ENCODE data around the gene ZNF44. TPM values are rescaled to one million over a fixed set of nuclear protein-coding genes. Genes with fewer than 3 reads are reported as not detected.

The ZNF44 gene
- total RNA-seq (2021) (4.8 to 7.6 TPM (median 6.4 TPM) in 3 replicates), Bru-seq, nascent RNA (percentile 73 among the genes with signal in this experiment)
- long read RNA-seq, experiment 1, transcript ZNF44-202 (4 exons, 2,119 nt), result major isoform, 5 of 18 reads
- long read RNA-seq, experiment 1, partial matches to known transcripts, result 3 of 18 reads
- long read RNA-seq, experiment 1, other reads (novel, unspliced or antisense), result 8 of 18 reads
- long read RNA-seq, experiment 2, partial matches to known transcripts, result 0 of 2 reads
- long read RNA-seq, experiment 2, other reads (novel, unspliced or antisense), result 2 of 2 reads
- long read RNA-seq, experiment 3, transcript ZNF44-202 (4 exons, 2,119 nt), result major isoform, 7 of 14 reads
- long read RNA-seq, experiment 3, partial matches to known transcripts, result 1 of 14 reads
- long read RNA-seq, experiment 3, other reads (novel, unspliced or antisense), result 5 of 14 reads

DNA sequence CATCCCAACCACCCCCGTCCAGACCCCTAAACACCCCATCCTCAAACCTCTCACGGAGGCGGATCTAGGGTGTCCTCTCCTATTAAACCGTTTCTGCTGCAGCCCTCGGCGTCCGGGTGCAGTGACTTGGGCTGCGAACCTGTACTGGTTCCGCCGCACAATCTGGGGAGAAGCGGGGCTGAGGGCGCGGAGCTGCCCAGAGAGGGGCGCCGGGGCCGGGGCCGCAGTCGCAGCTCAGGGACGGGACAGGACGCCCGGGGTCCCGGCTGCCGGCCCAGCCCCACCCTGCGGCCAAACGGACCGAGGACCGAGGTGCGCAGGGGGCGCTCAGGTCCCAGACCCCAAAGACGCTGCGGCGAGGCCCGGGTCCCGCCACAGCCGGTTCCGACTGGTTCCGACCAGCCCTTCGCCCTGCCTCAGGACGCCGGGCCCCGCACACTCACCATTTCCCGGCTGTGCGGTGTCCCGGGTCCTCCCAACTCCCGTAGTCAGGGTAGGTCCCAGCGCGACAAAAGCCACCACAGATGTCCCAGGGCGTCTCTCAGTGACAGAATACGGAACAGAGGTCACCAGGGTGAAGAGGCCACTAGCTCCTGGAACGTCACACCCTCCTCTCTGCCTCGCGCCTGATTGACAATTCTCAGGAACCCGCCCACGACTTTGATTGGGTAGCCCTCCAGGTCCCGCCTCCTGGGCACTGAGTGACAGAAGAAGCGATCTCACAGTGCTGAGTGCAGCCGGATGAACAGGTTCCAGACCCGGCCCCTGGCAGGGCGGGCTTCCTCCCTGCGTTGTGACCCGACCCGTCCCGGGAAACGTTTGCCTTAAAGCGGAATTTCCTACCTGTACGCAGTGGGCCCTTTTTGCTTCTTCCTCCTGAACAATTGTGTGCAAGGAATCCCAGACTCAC is at the start of gene ZNF44:
TSS of gene ZNF44 (minus strand) at position 635 of the 910 bp plus-strand sequence. CDS start at position 446, 189 bp downstream.
- peak; percentile 98 for DNase-seq (ENCODE audit: low spot score)
- Mint-ChIP-seq H3K4me1 (peaks cover 24% of the 10 kb centered on the region), H3K27ac (peak within 1 kb of the TSS; percentile 97), H3K4me3 (peak within 1 kb of the TSS; percentile 97), H3K36me3 (peaks cover 5% of the 10 kb centered on the region; the same call in 1 of the 2 replicates), H3K9me3 (no peaks in the 10 kb centered on the region), H3K27me3 (ENCODE audit: low read depth) (no peaks in the 10 kb centered on the region)
- TF ChIP-seq, protein P1, sequence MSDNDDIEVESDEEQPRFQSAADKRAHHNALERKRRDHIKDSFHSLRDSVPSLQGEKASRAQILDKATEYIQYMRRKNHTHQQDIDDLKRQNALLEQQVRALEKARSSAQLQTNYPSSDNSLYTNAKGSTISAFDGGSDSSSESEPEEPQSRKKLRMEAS (CRISPR knock-in tag; IDR thresholded peaks at IDR 0.05), result peak; percentile 54; the same call in 1 of the 2 replicates
- TF ChIP-seq SP1 (CRISPR knock-in tag; conservative IDR thresholded peaks at IDR 0.05) (peak; percentile 86), E2F5 (CRISPR knock-in tag; IDR thresholded peaks at IDR 0.05) (peak; percentile 25; the same call in 1 of the 2 replicates), MLX (CRISPR knock-in tag; IDR thresholded peaks at IDR 0.05) (no peak), NFYB (CRISPR knock-in tag; conservative IDR thresholded peaks at IDR 0.05; ENCODE audit: low read depth) (peak; percentile 93), ELF4 (CRISPR knock-in tag; IDR thresholded peaks at IDR 0.05; ENCODE audit: low read depth) (0 out of 2 replicates have a peak, but pooled peaks have one; percentile 51), ZNF532 (CRISPR knock-in tag; IDR thresholded peaks at IDR 0.05; ENCODE audit: borderline replicate concordance) (no peak), HMGXB4 (CRISPR knock-in tag; IDR thresholded peaks at IDR 0.05) (peak; percentile 82), FOXP1 (CRISPR knock-in tag; IDR thresholded peaks at IDR 0.05; ENCODE audit: borderline replicate concordance) (peak; percentile 46; the same call in 1 of the 2 replicates), TP53 (CRISPR knock-in tag; IDR thresholded peaks at IDR 0.05) (peak; percentile 58; the same call in 1 of the 2 replicates), ATF1 (CRISPR knock-in tag; IDR thresholded peaks at IDR 0.05) (no peak), GABPB1 (CRISPR knock-in tag; IDR thresholded peaks at IDR 0.05) (0 out of 2 replicates have a peak, but pooled peaks have one; percentile 24), CREM (CRISPR knock-in tag; IDR thresholded peaks at IDR 0.05) (0 out of 2 replicates have a peak, but pooled peaks have one; percentile 32)
- TF ChIP-seq, protein P2, sequence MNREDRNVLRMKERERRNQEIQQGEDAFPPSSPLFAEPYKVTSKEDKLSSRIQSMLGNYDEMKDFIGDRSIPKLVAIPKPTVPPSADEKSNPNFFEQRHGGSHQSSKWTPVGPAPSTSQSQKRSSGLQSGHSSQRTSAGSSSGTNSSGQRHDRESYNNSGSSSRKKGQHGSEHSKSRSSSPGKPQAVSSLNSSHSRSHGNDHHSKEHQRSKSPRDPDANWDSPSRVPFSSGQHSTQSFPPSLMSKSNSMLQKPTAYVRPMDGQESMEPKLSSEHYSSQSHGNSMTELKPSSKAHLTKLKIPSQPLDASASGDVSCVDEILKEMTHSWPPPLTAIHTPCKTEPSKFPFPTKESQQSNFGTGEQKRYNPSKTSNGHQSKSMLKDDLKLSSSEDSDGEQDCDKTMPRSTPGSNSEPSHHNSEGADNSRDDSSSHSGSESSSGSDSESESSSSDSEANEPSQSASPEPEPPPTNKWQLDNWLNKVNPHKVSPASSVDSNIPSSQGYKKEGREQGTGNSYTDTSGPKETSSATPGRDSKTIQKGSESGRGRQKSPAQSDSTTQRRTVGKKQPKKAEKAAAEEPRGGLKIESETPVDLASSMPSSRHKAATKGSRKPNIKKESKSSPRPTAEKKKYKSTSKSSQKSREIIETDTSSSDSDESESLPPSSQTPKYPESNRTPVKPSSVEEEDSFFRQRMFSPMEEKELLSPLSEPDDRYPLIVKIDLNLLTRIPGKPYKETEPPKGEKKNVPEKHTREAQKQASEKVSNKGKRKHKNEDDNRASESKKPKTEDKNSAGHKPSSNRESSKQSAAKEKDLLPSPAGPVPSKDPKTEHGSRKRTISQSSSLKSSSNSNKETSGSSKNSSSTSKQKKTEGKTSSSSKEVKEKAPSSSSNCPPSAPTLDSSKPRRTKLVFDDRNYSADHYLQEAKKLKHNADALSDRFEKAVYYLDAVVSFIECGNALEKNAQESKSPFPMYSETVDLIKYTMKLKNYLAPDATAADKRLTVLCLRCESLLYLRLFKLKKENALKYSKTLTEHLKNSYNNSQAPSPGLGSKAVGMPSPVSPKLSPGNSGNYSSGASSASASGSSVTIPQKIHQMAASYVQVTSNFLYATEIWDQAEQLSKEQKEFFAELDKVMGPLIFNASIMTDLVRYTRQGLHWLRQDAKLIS (CRISPR knock-in tag; IDR thresholded peaks at IDR 0.05; ENCODE audit: borderline replicate concordance), result no peak
- TF ChIP-seq, protein P3, sequence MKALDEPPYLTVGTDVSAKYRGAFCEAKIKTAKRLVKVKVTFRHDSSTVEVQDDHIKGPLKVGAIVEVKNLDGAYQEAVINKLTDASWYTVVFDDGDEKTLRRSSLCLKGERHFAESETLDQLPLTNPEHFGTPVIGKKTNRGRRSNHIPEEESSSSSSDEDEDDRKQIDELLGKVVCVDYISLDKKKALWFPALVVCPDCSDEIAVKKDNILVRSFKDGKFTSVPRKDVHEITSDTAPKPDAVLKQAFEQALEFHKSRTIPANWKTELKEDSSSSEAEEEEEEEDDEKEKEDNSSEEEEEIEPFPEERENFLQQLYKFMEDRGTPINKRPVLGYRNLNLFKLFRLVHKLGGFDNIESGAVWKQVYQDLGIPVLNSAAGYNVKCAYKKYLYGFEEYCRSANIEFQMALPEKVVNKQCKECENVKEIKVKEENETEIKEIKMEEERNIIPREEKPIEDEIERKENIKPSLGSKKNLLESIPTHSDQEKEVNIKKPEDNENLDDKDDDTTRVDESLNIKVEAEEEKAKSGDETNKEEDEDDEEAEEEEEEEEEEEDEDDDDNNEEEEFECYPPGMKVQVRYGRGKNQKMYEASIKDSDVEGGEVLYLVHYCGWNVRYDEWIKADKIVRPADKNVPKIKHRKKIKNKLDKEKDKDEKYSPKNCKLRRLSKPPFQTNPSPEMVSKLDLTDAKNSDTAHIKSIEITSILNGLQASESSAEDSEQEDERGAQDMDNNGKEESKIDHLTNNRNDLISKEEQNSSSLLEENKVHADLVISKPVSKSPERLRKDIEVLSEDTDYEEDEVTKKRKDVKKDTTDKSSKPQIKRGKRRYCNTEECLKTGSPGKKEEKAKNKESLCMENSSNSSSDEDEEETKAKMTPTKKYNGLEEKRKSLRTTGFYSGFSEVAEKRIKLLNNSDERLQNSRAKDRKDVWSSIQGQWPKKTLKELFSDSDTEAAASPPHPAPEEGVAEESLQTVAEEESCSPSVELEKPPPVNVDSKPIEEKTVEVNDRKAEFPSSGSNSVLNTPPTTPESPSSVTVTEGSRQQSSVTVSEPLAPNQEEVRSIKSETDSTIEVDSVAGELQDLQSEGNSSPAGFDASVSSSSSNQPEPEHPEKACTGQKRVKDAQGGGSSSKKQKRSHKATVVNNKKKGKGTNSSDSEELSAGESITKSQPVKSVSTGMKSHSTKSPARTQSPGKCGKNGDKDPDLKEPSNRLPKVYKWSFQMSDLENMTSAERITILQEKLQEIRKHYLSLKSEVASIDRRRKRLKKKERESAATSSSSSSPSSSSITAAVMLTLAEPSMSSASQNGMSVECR (CRISPR knock-in tag; IDR thresholded peaks at IDR 0.05; ENCODE audit: borderline replicate concordance), result 0 out of 2 replicates have a peak, but pooled peaks have one; percentile 45
- POLR2A ChIA-PET, result interaction anchor here (0.5 to 3.3 kb wide), 9 partner anchors 38 to 595 kb away, joined by 3 to 10 read pairs (median 3); partner anchors contain the start of genes ZNF442, ZNF443, ZNF563 and ZNF799
- CTCF ChIA-PET, result interaction anchor here (0.7 to 1.4 kb wide), 4 partner anchors 71 to 235 kb away, joined by 3 to 6 read pairs (median 4); partner anchors contain the start of genes ZNF442 and ZNF799
- peak; percentile 97 for ATAC-seq
